MM.1S (cell line): Measurements from ENCODE around the gene ARL15.

Experiments used
- DNase-seq: peaks from one replicate; pipeline ENCODE4 v3.0.0-alpha.2; 2015
- H2AFZ ChIP-seq: fragments of 300-600 bp; sonication (generic); 2 replicates; pipeline ENCODE4 v1.6.0; 2016; ENCODE audit warnings: antibody characterized with exemption, low read length
- H3F3A ChIP-seq: fragments of 300-600 bp; sonication (generic); 2 replicates; pipeline ENCODE4 v1.6.1; 2016; ENCODE audit warnings: mild to moderate bottlenecking, antibody characterized with exemption, low read length, moderate library complexity, mixed read lengths; ENCODE audit not compliant: insufficient read depth
- H3K27ac ChIP-seq: fragments of 300-600 bp; sonication (generic); 2 replicates; pipeline ENCODE4 v1.5.1; 2016; ENCODE audit warnings: mild to moderate bottlenecking, low read length
- H3K27me3 ChIP-seq: fragments of 300-600 bp; sonication (generic); replicated peaks from 2 replicates; pipeline ENCODE4 v1.6.0; 2016; ENCODE audit warnings: low read length; ENCODE audit not compliant: insufficient read depth
- H3K36me3 ChIP-seq: fragments of 300-600 bp; sonication (generic); replicated peaks from 2 replicates; pipeline ENCODE4 v1.6.1; 2016; ENCODE audit warnings: mild to moderate bottlenecking, low read length, mixed read lengths; ENCODE audit not compliant: insufficient read depth
- H3K4me1 ChIP-seq: fragments of 300-600 bp; sonication (generic); 2 replicates; pipeline ENCODE4 v1.6.1; 2016; ENCODE audit warnings: low read length, mixed read lengths
- H3K4me2 ChIP-seq: fragments of 300-600 bp; sonication (generic); 2 replicates; pipeline ENCODE4 v1.6.0; 2016; ENCODE audit warnings: low read depth, low read length
- H3K4me3 ChIP-seq: fragments of 300-600 bp; sonication (generic); 2 replicates; pipeline ENCODE4 v1.5.1; 2016; ENCODE audit warnings: low read length, mixed read lengths
- H3K79me2 ChIP-seq: fragments of 300-600 bp; sonication (generic); 2 replicates; pipeline ENCODE4 v1.6.1; 2016; ENCODE audit warnings: mixed run types, low read length, mixed read lengths
- H3K9ac ChIP-seq: fragments of 300-600 bp; sonication (generic); 2 replicates; pipeline ENCODE4 v1.6.1; 2016; ENCODE audit warnings: low read length, mixed read lengths
- H3K9me2 ChIP-seq: fragments of 300-600 bp; sonication (generic); replicated peaks from 2 replicates; pipeline ENCODE4 v1.6.1; 2016; ENCODE audit warnings: mild to moderate bottlenecking, low read length, mixed read lengths; ENCODE audit not compliant: insufficient read depth
- H3K9me3 ChIP-seq: fragments of 300-600 bp; sonication (generic); replicated peaks from 2 replicates; pipeline ENCODE4 v1.6.1; 2016; ENCODE audit warnings: mild to moderate bottlenecking, low read length, mixed read lengths; ENCODE audit not compliant: insufficient read depth
- H4K20me1 ChIP-seq: fragments of 300-600 bp; sonication (generic); 2 replicates; pipeline ENCODE4 v1.6.1; 2016; ENCODE audit warnings: mild to moderate bottlenecking, low read length, moderate library complexity, mixed read lengths; ENCODE audit not compliant: insufficient read depth
- CTCF ChIP-seq: fragments of 300-600 bp; sonication (generic); IDR thresholded peaks from 2 replicates; pipeline ENCODE4 v1.5.1; 2016; ENCODE audit warnings: antibody characterized with exemption, low read length, mixed read lengths
- EZH2 ChIP-seq: fragments of 300-600 bp; sonication (generic); optimal IDR thresholded peaks from 2 replicates; pipeline ENCODE3; 2017; ENCODE audit warnings: low read depth, mild to moderate bottlenecking, antibody characterized with exemption, low read length, mixed read lengths
- EZH2phosphoT487 ChIP-seq: fragments of 300-600 bp; sonication (generic); IDR thresholded peaks from 2 replicates; pipeline ENCODE4 v1.6.1; 2018; ENCODE audit warnings: antibody characterized with exemption, low read length

ARL15 gene

GRCh38 chr5:53882006-53882675 is 428.2 kb downstream of the ARL15 start:
- TF ChIP-seq CTCF (no peak), EZH2phosphoT487 (no peak), EZH2 (no peak)
- no peak overlapping the region for H2AFZ ChIP-seq
- H3K79me2 ChIP-seq: no peaks in the 10 kb centered on the region
- no peaks in the 10 kb centered on the region for H3K9me2 ChIP-seq
- no peak overlapping the region for H3K4me2 ChIP-seq
- no peaks in the 10 kb centered on the region for H3K9me3 ChIP-seq
- H3K4me3 ChIP-seq: no peak overlapping the region
- no peaks in the 10 kb centered on the region for H3F3A ChIP-seq
- no peaks in the 10 kb centered on the region for H3K36me3 ChIP-seq
- no peaks in the 10 kb centered on the region for H4K20me1 ChIP-seq
- H3K9ac ChIP-seq: no peak overlapping the region
- no peaks in the 10 kb centered on the region for H3K27me3 ChIP-seq
- no peak for DNase-seq
- no peak overlapping the region for H3K27ac ChIP-seq
- no peaks in the 10 kb centered on the region for H3K4me1 ChIP-seq

GRCh38 chr5:53879708-53880323 is 430.6 kb downstream of the ARL15 start:
- TF ChIP-seq CTCF (no peak), EZH2phosphoT487 (no peak), EZH2 (no peak)
- no peaks in the 10 kb centered on the region for H4K20me1 ChIP-seq
- H3K4me1 ChIP-seq: no peaks in the 10 kb centered on the region
- no peaks in the 10 kb centered on the region for H3K79me2 ChIP-seq
- H3F3A ChIP-seq: no peaks in the 10 kb centered on the region
- DNase-seq: no peak
- H3K9ac ChIP-seq: no peak overlapping the region
- H3K4me3 ChIP-seq: no peak overlapping the region
- no peak overlapping the region for H3K4me2 ChIP-seq
- no peak overlapping the region for H2AFZ ChIP-seq
- no peaks in the 10 kb centered on the region for H3K36me3 ChIP-seq
- H3K27ac ChIP-seq: no peak overlapping the region
- H3K9me2 ChIP-seq: no peaks in the 10 kb centered on the region
- H3K27me3 ChIP-seq: no peaks in the 10 kb centered on the region
- no peaks in the 10 kb centered on the region for H3K9me3 ChIP-seq

- H3F3A ChIP-seq: no peaks in the 10 kb centered on the region
- no peaks in the 10 kb centered on the region for H3K4me1 ChIP-seq
- DNase-seq: no peak
- H2AFZ ChIP-seq: no peak overlapping the region
- no peaks in the 10 kb centered on the region for H3K27me3 ChIP-seq
- H4K20me1 ChIP-seq: no peaks in the 10 kb centered on the region
- TF ChIP-seq EZH2phosphoT487 (no peak), CTCF (no peak), EZH2 (no peak)
- no peaks in the 10 kb centered on the region for H3K9me3 ChIP-seq
- no peak overlapping the region for H3K27ac ChIP-seq
- no peaks in the 10 kb centered on the region for H3K36me3 ChIP-seq
- no peaks in the 10 kb centered on the region for H3K79me2 ChIP-seq
- H3K4me2 ChIP-seq: no peak overlapping the region
- H3K9me2 ChIP-seq: no peaks in the 10 kb centered on the region
- H3K4me3 ChIP-seq: no peak overlapping the region
- no peak overlapping the region for H3K9ac ChIP-seq
Measured at GRCh38 chr5:53878015-53878414, 432.4 kb downstream of the ARL15 start.
